GM21447 (cell line): ENCODE data around the gene CSAD.
"Not testable (repeated sequence)": the region's sequence is repeated elsewhere in the genome, so short reads cannot be mapped to it uniquely, and the experiment has no call there.

Experiments
- ATAC-seq: cut with Tn5 transposase; IDR thresholded peaks from one replicate; pipeline ENCODE4 v1.9.1; 2021; ENCODE audit not compliant: unreplicated experiment

The CSAD gene

DNA sequence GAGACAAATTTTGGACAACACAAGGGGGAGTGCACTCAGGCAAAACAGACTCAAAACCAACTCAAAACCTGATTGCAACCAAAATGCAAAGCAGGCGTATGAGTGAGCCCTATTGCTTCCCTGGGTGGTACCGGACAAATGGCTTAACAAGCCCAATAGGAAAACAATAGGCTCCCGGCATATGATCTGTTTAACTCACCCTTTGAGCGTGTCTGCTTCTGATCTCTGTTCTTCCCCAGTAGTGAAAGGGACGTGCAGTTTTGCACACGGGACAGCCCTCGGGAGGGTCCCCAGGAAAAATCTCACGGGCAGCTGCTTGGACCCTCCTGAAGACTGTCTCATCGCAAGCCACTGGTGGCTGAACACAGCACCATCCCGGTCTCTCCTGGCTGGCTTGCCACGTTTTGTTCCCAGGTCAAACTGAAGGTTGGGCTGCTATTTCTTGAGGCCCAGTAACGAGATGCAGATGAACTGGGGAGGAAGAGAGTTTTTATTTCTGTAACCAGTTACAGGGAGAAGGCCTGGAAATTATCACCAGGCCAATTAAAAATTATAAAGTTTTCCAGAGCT lies 67.5 kb downstream of the CSAD start:
- no peak for ATAC-seq

DNA sequence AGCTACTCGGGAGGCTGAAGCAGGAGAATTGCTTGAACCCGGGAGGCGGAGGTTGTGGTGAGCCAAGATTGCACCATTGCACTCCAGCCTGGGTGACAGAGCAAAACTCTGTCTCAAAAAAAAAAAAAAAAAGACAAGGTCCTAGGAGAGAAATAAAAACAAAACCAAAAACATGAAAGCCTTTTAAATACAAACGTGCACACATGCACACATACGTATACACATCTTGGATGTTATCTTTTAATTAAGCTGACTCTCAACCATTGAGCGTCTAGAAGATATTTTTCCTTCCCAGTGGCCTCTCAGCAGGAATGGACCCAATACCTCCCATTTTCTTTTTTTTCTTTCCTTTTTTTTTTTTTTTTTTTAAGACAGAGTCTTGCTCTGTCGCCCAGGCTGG lies 68.3 kb downstream of the CSAD start:
- ATAC-seq: not testable (repeated sequence)
